IPS-15b (cell line): ENCODE data around the gene UBL5.
A peak's percentile ranks its signal among the peaks of the same experiment; 100 is the strongest.

Experiments
- H3K27me3 ChIP-seq: one replicate; pipeline ENCODE4 v1.6.1; 2013; ENCODE audit warnings: low read length; ENCODE audit not compliant: control insufficient read depth, insufficient read depth
- H3K36me3 ChIP-seq: one replicate; pipeline ENCODE4 v1.6.1; 2013; ENCODE audit warnings: low read length; ENCODE audit not compliant: control insufficient read depth, insufficient read depth
- H3K4me1 ChIP-seq: one replicate; pipeline ENCODE4 v1.6.1; 2013; ENCODE audit warnings: mild to moderate bottlenecking, low read length; ENCODE audit not compliant: control insufficient read depth, insufficient read depth
- H3K4me3 ChIP-seq: one replicate; pipeline ENCODE4 v1.5.1; 2013; ENCODE audit warnings: low read depth, low read length
- H3K9ac ChIP-seq: one replicate; pipeline ENCODE4 v1.6.1; 2013; ENCODE audit warnings: low read depth, mild to moderate bottlenecking, low read length
- H3K9me3 ChIP-seq: one replicate; pipeline ENCODE4 v1.6.1; 2013; ENCODE audit warnings: mild to moderate bottlenecking, low read length; ENCODE audit not compliant: control insufficient read depth, insufficient read depth

The UBL5 gene

GRCh38 chr19:9857920-9858746, 30.4 kb downstream of the UBL5 start:
- no peaks in the 10 kb centered on the region for H3K27me3 ChIP-seq
- no peak overlapping the region for H3K9ac ChIP-seq
- H3K36me3 ChIP-seq = peaks cover 27% of the 10 kb centered on the region
- H3K4me3 ChIP-seq = no peak overlapping the region
- no peaks in the 10 kb centered on the region for H3K4me1 ChIP-seq
- H3K9me3 ChIP-seq = no peaks in the 10 kb centered on the region

DNA sequence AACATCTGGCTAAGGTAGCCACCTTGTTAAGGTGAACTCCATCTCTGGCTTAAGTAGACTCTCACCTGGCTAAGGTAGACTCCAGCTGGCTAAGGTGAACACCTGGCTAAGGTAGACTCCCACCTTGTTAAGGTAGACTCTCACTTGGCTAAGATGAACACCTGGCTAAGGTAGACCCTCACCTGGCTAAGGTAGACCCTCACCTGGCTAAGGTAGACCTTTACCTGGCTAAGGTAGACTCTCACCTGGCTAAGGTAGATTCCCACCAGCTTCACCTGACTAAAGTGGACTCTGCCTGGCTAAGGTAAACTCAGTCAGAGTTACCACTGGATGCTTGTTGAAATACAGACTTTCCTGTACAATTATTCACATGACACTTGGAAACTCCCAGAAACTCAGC, 31.0 kb downstream of the UBL5 start:
- peaks cover 1% of the 10 kb centered on the region for H3K4me1 ChIP-seq
- H3K9ac ChIP-seq = no peak overlapping the region
- H3K9me3 ChIP-seq = no peaks in the 10 kb centered on the region
- no peaks in the 10 kb centered on the region for H3K27me3 ChIP-seq
- H3K36me3 ChIP-seq = peaks cover 27% of the 10 kb centered on the region
- no peak overlapping the region for H3K4me3 ChIP-seq

GRCh38 chr19:9860407-9860806, 32.7 kb downstream of the UBL5 start:
- H3K4me1 ChIP-seq = peaks cover 4% of the 10 kb centered on the region
- H3K36me3 ChIP-seq = peaks cover 23% of the 10 kb centered on the region
- H3K4me3 ChIP-seq = no peak overlapping the region
- no peak overlapping the region for H3K9ac ChIP-seq
- H3K9me3 ChIP-seq = no peaks in the 10 kb centered on the region
- no peaks in the 10 kb centered on the region for H3K27me3 ChIP-seq

- H3K9ac ChIP-seq = no peak overlapping the region
- peaks cover 8% of the 10 kb centered on the region for H3K4me1 ChIP-seq
- H3K4me3 ChIP-seq = no peak overlapping the region
- no peaks in the 10 kb centered on the region for H3K27me3 ChIP-seq
- no peaks in the 10 kb centered on the region for H3K9me3 ChIP-seq
- peaks cover 19% of the 10 kb centered on the region for H3K36me3 ChIP-seq
Measured at GRCh38 chr19:9861503-9861902, 33.8 kb downstream of the UBL5 start.

DNA sequence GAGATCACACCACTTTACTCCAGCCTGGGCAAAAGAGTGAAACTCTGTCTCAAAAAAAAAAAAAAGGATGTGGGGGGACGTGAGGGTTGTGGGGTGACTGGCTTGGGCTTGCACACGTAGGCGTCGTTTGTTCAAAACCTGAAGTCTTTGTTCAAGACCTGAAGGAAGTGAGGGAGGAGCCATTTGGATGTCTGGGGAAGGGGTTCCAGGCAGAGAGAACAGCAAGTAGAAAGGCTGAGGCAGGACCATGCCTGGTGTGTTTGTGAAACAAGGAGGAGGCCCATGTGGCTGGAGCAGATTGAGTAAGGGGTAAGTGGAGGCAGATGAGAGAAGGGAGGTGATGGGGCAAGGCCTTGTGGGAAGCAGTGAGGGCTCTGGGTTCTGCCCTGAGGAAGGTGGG, 35.2 kb downstream of the UBL5 start:
- no peak overlapping the region for H3K9ac ChIP-seq
- H3K36me3 ChIP-seq = peaks cover 9% of the 10 kb centered on the region
- no peaks in the 10 kb centered on the region for H3K27me3 ChIP-seq
- peaks cover 8% of the 10 kb centered on the region for H3K4me1 ChIP-seq
- no peak overlapping the region for H3K4me3 ChIP-seq
- no peaks in the 10 kb centered on the region for H3K9me3 ChIP-seq

- Histone ChIP-seq H3K27me3 (no peaks in the 10 kb centered on the region), H3K36me3 (peaks cover 7% of the 10 kb centered on the region), H3K9me3 (no peaks in the 10 kb centered on the region), H3K4me1 (peaks cover 8% of the 10 kb centered on the region), H3K9ac (no peak overlapping the region), H3K4me3 (no peak overlapping the region)
Measured at GRCh38 chr19:9863759-9864158, 36.0 kb downstream of the UBL5 start.

DNA sequence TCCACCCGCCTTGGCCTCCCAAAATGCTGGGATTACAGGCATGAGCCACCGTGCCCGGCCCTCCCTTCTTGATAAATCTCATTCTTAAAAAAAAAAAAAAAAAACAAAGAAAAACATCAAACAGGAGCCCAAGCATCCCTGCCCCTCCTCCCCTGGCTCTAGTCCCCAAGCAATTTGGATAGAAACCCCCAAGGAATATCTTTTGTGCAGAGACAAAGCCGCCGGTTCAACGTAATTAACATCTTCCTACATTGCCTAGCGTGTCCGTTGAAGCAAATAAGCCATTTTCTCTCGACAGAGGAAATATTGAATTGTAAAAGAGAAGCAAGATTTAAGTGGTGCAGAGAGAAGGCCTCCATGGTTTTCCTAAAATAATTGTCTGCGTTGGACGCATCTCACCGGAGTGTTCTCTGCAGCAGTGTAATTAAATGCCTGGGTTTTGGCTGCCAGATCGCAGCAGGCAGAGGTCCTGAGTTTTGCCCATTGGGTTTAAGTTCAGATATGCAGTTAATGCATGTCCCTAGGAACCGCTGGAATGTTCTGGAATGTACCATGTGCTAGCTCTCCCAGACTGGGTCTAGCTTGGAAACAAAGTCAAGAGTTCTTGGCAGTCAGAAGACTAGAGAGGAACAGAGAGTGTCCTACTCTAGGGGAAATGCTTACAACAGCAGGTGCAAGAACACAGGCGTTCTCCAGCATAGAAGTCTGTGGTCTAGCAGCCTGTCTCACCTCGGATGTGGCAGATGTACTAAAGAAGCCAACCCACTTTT, 38.2 kb downstream of the UBL5 start:
- H3K27me3 ChIP-seq = no peaks in the 10 kb centered on the region
- no peaks in the 10 kb centered on the region for H3K9me3 ChIP-seq
- peaks cover 8% of the 10 kb centered on the region for H3K4me1 ChIP-seq
- H3K36me3 ChIP-seq = no peaks in the 10 kb centered on the region
- no peak overlapping the region for H3K9ac ChIP-seq
- peak overlapping the region; percentile 1 for H3K4me3 ChIP-seq

DNA sequence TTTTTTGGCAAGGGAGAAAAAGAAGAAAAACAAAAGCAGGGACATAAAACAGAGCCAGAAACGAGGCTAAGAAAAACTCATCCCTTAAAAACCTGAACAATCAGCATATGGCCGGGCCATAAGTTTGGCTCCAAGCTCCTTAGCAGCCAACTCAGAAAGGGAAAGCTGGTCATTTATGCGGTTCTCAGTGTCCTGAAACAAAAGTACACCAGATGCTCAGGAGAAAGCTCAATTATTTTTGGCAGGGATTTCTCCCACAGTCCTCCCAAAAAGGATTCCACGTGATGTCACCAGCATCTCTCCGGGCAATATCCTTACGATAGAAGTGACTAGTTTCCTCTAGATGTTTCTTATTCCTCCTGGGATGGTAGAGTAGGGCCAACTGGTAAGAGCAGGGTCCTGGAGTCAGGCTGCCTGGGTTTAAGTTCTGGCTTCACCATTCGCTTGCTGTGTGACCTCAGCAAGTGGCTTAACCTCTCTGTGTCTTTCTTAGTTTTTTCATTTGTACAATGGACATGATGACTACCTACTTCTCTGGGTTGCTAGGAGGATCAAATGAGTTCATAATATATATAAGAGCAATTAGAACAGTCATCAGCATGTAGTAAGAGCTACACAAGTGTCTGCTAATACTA, 41.4 kb downstream of the UBL5 start:
- no peak overlapping the region for H3K9ac ChIP-seq

GRCh38 chr19:9871626-9872338, 44.1 kb downstream of the UBL5 start:
- Histone ChIP-seq H3K4me1 (peaks cover 2% of the 10 kb centered on the region), H3K9me3 (no peaks in the 10 kb centered on the region), H3K36me3 (no peaks in the 10 kb centered on the region), H3K27me3 (no peaks in the 10 kb centered on the region), H3K9ac (no peak overlapping the region), H3K4me3 (no peak overlapping the region)

More for the DNA sequence above, 41.4 kb downstream of the UBL5 start:
- Histone ChIP-seq H3K27me3 (no peaks in the 10 kb centered on the region), H3K9me3 (no peaks in the 10 kb centered on the region), H3K36me3 (no peaks in the 10 kb centered on the region), H3K4me3 (no peak overlapping the region), H3K4me1 (peaks cover 5% of the 10 kb centered on the region)

DNA sequence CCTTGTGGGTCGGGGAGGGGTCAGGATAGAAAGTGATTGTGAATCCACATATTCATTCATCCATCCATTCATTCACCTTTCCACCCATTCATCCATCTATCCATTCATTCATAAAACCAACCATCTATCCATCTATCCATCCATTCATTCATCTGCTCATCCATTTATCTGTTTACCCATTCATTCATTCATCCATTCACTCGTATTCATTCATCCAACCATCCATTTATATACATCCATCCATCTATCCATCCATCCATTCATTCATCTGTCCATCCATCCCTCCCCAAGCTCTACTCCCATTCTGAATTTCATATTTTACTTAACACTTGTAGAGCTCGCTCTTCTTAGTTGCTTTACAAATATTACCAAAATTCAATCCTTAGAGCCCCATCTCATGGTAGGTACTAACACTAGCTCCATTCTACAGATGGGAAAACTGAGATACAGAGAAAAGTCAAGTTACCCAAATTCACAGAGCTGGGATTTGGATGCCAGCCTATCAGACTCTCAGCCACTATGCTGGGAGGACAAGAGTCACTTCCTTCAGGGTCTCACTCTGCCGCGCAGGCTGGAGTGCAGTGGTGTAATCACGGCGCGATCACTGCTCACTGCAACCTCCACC, 45.0 kb downstream of the UBL5 start:
- no peaks in the 10 kb centered on the region for H3K36me3 ChIP-seq
- peaks cover 2% of the 10 kb centered on the region for H3K4me1 ChIP-seq
- no peaks in the 10 kb centered on the region for H3K9me3 ChIP-seq
- no peak overlapping the region for H3K4me3 ChIP-seq
- H3K27me3 ChIP-seq = no peaks in the 10 kb centered on the region
- H3K9ac ChIP-seq = no peak overlapping the region

DNA sequence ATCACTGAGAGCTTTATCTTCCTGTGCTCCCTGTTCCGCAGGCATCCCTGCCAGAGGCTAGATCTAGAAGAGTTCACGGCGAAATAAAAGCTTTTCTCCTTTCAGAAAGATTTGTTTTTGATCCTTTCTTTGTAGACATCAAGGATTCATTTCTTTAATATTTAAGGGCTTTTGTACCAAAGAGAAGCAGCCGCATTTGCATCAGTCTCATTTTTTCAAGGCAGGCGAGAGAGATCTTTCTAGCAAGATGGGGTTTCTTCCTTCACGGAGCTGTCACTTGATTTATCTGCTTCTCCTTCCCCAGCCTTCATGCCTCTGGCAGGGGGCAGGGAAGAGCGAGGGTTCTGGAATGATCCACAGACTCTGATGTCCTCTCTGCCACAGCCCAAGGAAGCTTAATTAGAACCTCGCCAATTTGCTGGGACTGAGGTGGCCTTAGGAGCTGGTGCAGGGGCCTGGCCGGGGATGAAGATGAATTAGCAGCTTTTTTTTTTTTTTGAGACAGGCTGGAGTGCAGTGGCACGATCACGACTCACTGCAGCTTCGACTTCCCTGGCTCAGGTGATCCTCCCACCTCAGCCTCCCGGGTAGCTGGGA, 47.4 kb downstream of the UBL5 start:
- Histone ChIP-seq H3K9me3 (no peaks in the 10 kb centered on the region), H3K36me3 (no peaks in the 10 kb centered on the region), H3K4me3 (no peak overlapping the region), H3K27me3 (no peaks in the 10 kb centered on the region), H3K4me1 (peaks cover 2% of the 10 kb centered on the region), H3K9ac (no peak overlapping the region)
